PFSK-1 (cell line): ENCODE results near the gene RAET1E.

Experiments used
- FOXP2 ChIP-seq: optimal IDR thresholded peaks from 2 replicates; pipeline ENCODE3; 2011; ENCODE audit warnings: borderline replicate concordance, control low read depth, inconsistent platforms; ENCODE audit not compliant: insufficient read depth; ENCODE audit errors: extremely low read length, extremely low read depth
- POLR2AphosphoS5 ChIP-seq: IDR thresholded peaks from 2 replicates; pipeline ENCODE4 v1.6.1; 2012; ENCODE audit warnings: low read depth, mild to moderate bottlenecking, control low read depth, low read length, moderate library complexity
- REST ChIP-seq, 2 experiments: IDR thresholded peaks; 2 replicates each; pipeline versions ENCODE4 v1.6.1 to v1.8.0; 2011 to 2012; ENCODE audit warnings: low read depth in 2 of 2, low read length in 2 of 2, control low read depth in 1 of 2, inconsistent platforms in 1 of 2, mild to moderate bottlenecking in 1 of 2, moderate library complexity in 1 of 2; ENCODE audit not compliant: insufficient read depth in 1 of 2
- SIN3A ChIP-seq: IDR thresholded peaks from 2 replicates; pipeline ENCODE4 v1.6.1; 2012; ENCODE audit warnings: mild to moderate bottlenecking, low read length, moderate library complexity, borderline replicate concordance; ENCODE audit not compliant: insufficient read depth
- TAF1 ChIP-seq: IDR thresholded peaks from 2 replicates; pipeline ENCODE4 v1.6.1; 2012; ENCODE audit warnings: low read length, control low read depth, borderline replicate concordance; ENCODE audit not compliant: insufficient read depth

RAET1E gene

GRCh38 chr6:149933461-149933860, 35.5 kb upstream of the RAET1E start:
- TF ChIP-seq TAF1 (no peak), POLR2AphosphoS5 (no peak)

DNA sequence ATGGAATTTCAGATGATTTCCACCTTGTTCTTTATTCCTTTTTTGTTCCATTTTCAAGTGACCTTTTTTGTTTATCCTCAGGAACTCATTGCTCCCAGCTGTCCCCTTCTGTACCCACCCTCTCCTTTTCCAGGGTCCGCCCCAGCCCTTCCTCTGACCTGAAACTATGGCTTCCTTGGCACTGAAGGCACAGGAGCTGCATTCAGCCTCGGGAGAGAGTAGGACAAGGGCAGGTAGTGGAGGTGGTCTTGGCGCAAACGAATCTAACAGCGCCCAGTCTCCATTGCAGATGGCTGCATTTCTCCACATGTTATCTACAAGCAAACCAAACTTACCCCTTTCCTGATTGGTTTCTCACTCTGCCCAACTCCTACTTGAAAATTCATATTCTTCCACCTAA, 35.1 kb upstream of the RAET1E start:
- no peak for TF ChIP-seq FOXP2
- TF ChIP-seq REST (IDR thresholded peaks at IDR 0.05; ENCODE audit: insufficient read depth in 1 of 2, low read depth in 2 of 2, low read length in 2 of 2) = no peak

- TF ChIP-seq POLR2AphosphoS5 (no peak), FOXP2 (no peak), SIN3A (no peak)
Observed at GRCh38 chr6:149931501-149931900, 33.6 kb upstream of the RAET1E start.

DNA sequence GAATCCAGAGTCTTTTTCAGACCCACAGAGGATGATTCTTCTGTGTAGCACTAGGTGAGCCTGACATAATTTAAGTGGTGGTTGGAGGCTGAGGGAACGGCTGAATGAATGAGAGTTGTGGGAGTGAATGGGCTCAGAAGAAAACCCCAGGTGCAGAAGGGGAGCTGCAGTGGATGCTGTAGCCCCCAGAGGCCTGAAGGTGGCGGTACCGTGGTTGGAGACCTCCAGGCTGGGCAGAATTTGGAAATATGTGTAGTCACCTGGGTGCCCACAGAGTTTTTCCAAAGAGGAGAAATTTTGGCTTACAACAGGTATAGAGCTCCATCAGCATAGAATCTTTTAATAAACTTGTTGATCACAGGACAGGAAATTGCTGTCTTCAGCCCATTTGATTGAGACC, 31.5 kb upstream of the RAET1E start:
- TF ChIP-seq REST (IDR thresholded peaks at IDR 0.05; ENCODE audit: insufficient read depth in 1 of 2, low read depth in 2 of 2, low read length in 2 of 2) (no peak), POLR2AphosphoS5 (no peak), FOXP2 (no peak)

GRCh38 chr6:149925974-149926777, 28.3 kb upstream of the RAET1E start:
- no peak for TF ChIP-seq TAF1
- no peak for TF ChIP-seq FOXP2
- TF ChIP-seq SIN3A = no peak
- TF ChIP-seq REST (IDR thresholded peaks at IDR 0.05; ENCODE audit: insufficient read depth in 1 of 2, low read depth in 2 of 2, low read length in 2 of 2) = no peak
- no peak for TF ChIP-seq POLR2AphosphoS5

GRCh38 chr6:149925253-149925973, 27.5 kb upstream of the RAET1E start:
- no peak for TF ChIP-seq REST (IDR thresholded peaks at IDR 0.05; ENCODE audit: insufficient read depth in 1 of 2, low read depth in 2 of 2, low read length in 2 of 2)
- TF ChIP-seq POLR2AphosphoS5 = no peak
- TF ChIP-seq FOXP2 = no peak
- TF ChIP-seq SIN3A = no peak
- TF ChIP-seq TAF1 = no peak
